Measurements from ENCODE around the gene ITGA5.

Gene ITGA5

GRCh38 chr12:54389134-54389508 lies 29.9 kb downstream of the ITGA5 start:
- H3K4me3 ChIP-seq (ENCODE audit: low read depth, low read length), result no peak overlapping the region
- no peak overlapping the region for H3K27ac ChIP-seq (ENCODE audit: low read depth, low read length)
- H3K79me2 ChIP-seq (ENCODE audit: control insufficient read depth, insufficient read depth, low read length, unreplicated experiment), result no peaks in the 10 kb centered on the region
- no peaks in the 10 kb centered on the region for H3K27me3 ChIP-seq (ENCODE audit: insufficient read depth, low read length)
- H2AFZ ChIP-seq (ENCODE audit: low read length, unreplicated experiment), result no peak overlapping the region
- H3K4me1 ChIP-seq (ENCODE audit: control insufficient read depth, insufficient read depth, low read length, unreplicated experiment), result peaks cover 24% of the 10 kb centered on the region
- no peaks in the 10 kb centered on the region for H3K36me3 ChIP-seq (ENCODE audit: insufficient read depth, low read length)

DNA sequence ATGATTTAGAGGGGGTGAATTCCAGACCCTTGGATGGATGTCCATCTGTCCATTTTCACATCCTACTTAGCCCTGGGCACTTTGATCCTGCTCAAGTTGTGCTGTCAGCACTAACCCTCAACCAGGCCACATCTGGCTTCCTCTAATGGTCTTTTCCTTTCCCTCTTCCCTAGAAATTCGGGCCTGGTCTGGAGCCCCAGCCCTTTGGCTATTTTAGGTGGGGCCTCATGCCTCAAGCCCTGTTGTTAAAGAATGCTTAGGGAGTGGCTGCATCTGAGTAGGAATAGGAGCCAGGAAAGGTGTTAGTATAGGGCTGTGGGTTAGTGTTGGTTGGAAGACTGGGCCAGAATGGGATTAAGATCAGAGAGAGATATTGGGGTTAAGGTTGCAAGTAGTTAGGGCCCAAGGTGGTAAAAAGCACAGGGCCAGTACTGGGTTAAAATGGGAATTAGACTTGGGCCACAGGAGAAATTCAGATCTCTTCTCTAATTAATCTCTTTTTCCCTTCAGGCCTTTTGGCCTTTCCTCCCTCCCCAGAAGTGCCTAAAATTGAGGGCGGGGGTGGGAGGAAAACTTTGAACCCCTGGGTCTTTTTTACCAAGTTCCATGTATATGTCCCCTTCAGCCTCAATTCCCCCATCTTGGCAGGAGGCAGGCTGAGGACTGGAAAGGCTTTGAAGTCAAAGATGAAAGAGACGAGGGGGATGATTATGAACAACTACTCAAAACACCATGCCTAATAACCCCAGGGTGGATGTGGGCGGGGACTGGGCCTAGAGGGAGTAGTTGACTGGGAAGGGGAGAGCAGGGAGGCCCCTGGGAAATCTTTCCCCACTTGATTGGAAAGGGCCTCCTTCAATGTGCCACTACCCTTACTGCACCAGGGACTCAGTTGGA lies 30.6 kb downstream of the ITGA5 start:
- Histone ChIP-seq H3K27me3 (ENCODE audit: insufficient read depth, low read length) (no peaks in the 10 kb centered on the region), H3K27ac (ENCODE audit: low read depth, low read length) (peak overlapping the region; percentile 23; the same call in 1 of the 2 replicates), H3K4me1 (ENCODE audit: control insufficient read depth, insufficient read depth, low read length, unreplicated experiment) (peaks cover 30% of the 10 kb centered on the region), H3K79me2 (ENCODE audit: control insufficient read depth, insufficient read depth, low read length, unreplicated experiment) (no peaks in the 10 kb centered on the region), H3K36me3 (ENCODE audit: insufficient read depth, low read length) (no peaks in the 10 kb centered on the region), H3K4me3 (ENCODE audit: low read depth, low read length) (no peak overlapping the region), H2AFZ (ENCODE audit: low read length, unreplicated experiment) (no peak overlapping the region)

- H3K4me3 ChIP-seq (ENCODE audit: low read depth, low read length), result no peak overlapping the region
- no peaks in the 10 kb centered on the region for H3K27me3 ChIP-seq (ENCODE audit: insufficient read depth, low read length)
- H3K27ac ChIP-seq (ENCODE audit: low read depth, low read length), result no peak overlapping the region; the same call in 1 of the 2 replicates
- no peak overlapping the region for H2AFZ ChIP-seq (ENCODE audit: low read length, unreplicated experiment)
- no peaks in the 10 kb centered on the region for H3K79me2 ChIP-seq (ENCODE audit: control insufficient read depth, insufficient read depth, low read length, unreplicated experiment)
- H3K36me3 ChIP-seq (ENCODE audit: insufficient read depth, low read length), result peaks cover 4% of the 10 kb centered on the region; the same call in 1 of the 2 replicates
- peaks cover 41% of the 10 kb centered on the region for H3K4me1 ChIP-seq (ENCODE audit: control insufficient read depth, insufficient read depth, low read length, unreplicated experiment)
Measured at GRCh38 chr12:54387114-54387467, 32.0 kb downstream of the ITGA5 start.

GRCh38 chr12:54386403-54387113 lies 32.5 kb downstream of the ITGA5 start:
- H3K27ac ChIP-seq (ENCODE audit: low read depth, low read length), result no peak overlapping the region
- peaks cover 4% of the 10 kb centered on the region; the same call in 1 of the 2 replicates for H3K36me3 ChIP-seq (ENCODE audit: insufficient read depth, low read length)
- no peaks in the 10 kb centered on the region for H3K79me2 ChIP-seq (ENCODE audit: control insufficient read depth, insufficient read depth, low read length, unreplicated experiment)
- H3K4me1 ChIP-seq (ENCODE audit: control insufficient read depth, insufficient read depth, low read length, unreplicated experiment), result peaks cover 44% of the 10 kb centered on the region
- H3K4me3 ChIP-seq (ENCODE audit: low read depth, low read length), result no peak overlapping the region
- no peak overlapping the region for H2AFZ ChIP-seq (ENCODE audit: low read length, unreplicated experiment)
- H3K27me3 ChIP-seq (ENCODE audit: insufficient read depth, low read length), result no peaks in the 10 kb centered on the region

- no peak overlapping the region for H3K4me3 ChIP-seq (ENCODE audit: low read depth, low read length)
- H3K36me3 ChIP-seq (ENCODE audit: insufficient read depth, low read length), result peaks cover 7% of the 10 kb centered on the region
- no peak overlapping the region for H2AFZ ChIP-seq (ENCODE audit: low read length, unreplicated experiment)
- H3K79me2 ChIP-seq (ENCODE audit: control insufficient read depth, insufficient read depth, low read length, unreplicated experiment), result no peaks in the 10 kb centered on the region
- H3K4me1 ChIP-seq (ENCODE audit: control insufficient read depth, insufficient read depth, low read length, unreplicated experiment), result peaks cover 48% of the 10 kb centered on the region
- 0 out of 2 replicates have a peak overlapping the region, but pooled peaks have one; percentile 1 for H3K27ac ChIP-seq (ENCODE audit: low read depth, low read length)
- no peaks in the 10 kb centered on the region for H3K27me3 ChIP-seq (ENCODE audit: insufficient read depth, low read length)
Measured at GRCh38 chr12:54385251-54385914, 33.7 kb downstream of the ITGA5 start.

GRCh38 chr12:54384591-54385041 lies 34.5 kb downstream of the ITGA5 start, which contains the start of gene ZNF385A:
Gene ZNF385A (minus strand): TSS chr12:54384733. CDS start chr12:54384514, 219 bp downstream.
- Histone ChIP-seq H3K4me1 (ENCODE audit: control insufficient read depth, insufficient read depth, low read length, unreplicated experiment) (peaks cover 48% of the 10 kb centered on the region), H3K27me3 (ENCODE audit: insufficient read depth, low read length) (no peaks in the 10 kb centered on the region), H3K4me3 (ENCODE audit: low read depth, low read length) (no peak within 1 kb of the TSS), H3K79me2 (ENCODE audit: control insufficient read depth, insufficient read depth, low read length, unreplicated experiment) (no peaks in the 10 kb centered on the region), H2AFZ (ENCODE audit: low read length, unreplicated experiment) (no peak within 1 kb of the TSS), H3K27ac (ENCODE audit: low read depth, low read length) (peak within 1 kb of the TSS; percentile 86), H3K36me3 (ENCODE audit: insufficient read depth, low read length) (peaks cover 7% of the 10 kb centered on the region)

DNA sequence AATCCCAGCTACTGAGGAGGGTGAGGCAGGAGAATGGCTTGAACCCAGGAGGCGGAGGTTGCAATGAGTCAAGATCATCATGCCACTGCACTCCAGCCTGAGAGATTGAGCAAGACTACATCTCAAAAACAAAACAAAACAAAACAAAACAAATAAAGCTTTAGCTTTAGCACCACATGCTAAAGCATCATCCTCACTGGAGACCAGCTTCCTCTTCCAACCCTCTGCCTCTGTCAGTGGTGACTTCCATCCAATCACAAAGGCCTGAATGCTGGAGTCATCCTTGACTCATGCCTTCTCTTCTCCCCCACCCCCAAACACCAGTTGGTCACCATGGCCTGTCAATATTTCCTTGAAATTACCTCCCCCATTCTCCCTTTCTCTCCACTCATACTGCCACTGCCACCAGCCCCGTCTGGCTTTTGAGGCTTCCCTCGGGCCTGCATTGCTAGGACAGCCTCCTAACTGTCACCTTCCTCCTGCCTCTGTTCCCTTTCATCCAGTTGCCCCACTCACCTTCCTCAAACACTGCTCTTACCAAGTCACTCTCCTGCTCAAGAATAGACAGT lies 35.9 kb downstream of the ITGA5 start:
- Histone ChIP-seq H3K4me3 (ENCODE audit: low read depth, low read length) (no peak overlapping the region), H3K79me2 (ENCODE audit: control insufficient read depth, insufficient read depth, low read length, unreplicated experiment) (no peaks in the 10 kb centered on the region), H2AFZ (ENCODE audit: low read length, unreplicated experiment) (no peak overlapping the region), H3K36me3 (ENCODE audit: insufficient read depth, low read length) (peaks cover 7% of the 10 kb centered on the region), H3K27me3 (ENCODE audit: insufficient read depth, low read length) (no peaks in the 10 kb centered on the region), H3K4me1 (ENCODE audit: control insufficient read depth, insufficient read depth, low read length, unreplicated experiment) (peaks cover 53% of the 10 kb centered on the region), H3K27ac (ENCODE audit: low read depth, low read length) (peak overlapping the region; percentile 94)

GRCh38 chr12:54381136-54381535 lies 37.9 kb downstream of the ITGA5 start:
- H3K27ac ChIP-seq (ENCODE audit: low read depth, low read length), result peak overlapping the region; percentile 67; the same call in 1 of the 2 replicates
- H3K4me3 ChIP-seq (ENCODE audit: low read depth, low read length), result no peak overlapping the region
- no peaks in the 10 kb centered on the region for H3K79me2 ChIP-seq (ENCODE audit: control insufficient read depth, insufficient read depth, low read length, unreplicated experiment)
- H2AFZ ChIP-seq (ENCODE audit: low read length, unreplicated experiment), result no peak overlapping the region
- H3K27me3 ChIP-seq (ENCODE audit: insufficient read depth, low read length), result no peaks in the 10 kb centered on the region
- H3K4me1 ChIP-seq (ENCODE audit: control insufficient read depth, insufficient read depth, low read length, unreplicated experiment), result peaks cover 45% of the 10 kb centered on the region
- H3K36me3 ChIP-seq (ENCODE audit: insufficient read depth, low read length), result peaks cover 7% of the 10 kb centered on the region

DNA sequence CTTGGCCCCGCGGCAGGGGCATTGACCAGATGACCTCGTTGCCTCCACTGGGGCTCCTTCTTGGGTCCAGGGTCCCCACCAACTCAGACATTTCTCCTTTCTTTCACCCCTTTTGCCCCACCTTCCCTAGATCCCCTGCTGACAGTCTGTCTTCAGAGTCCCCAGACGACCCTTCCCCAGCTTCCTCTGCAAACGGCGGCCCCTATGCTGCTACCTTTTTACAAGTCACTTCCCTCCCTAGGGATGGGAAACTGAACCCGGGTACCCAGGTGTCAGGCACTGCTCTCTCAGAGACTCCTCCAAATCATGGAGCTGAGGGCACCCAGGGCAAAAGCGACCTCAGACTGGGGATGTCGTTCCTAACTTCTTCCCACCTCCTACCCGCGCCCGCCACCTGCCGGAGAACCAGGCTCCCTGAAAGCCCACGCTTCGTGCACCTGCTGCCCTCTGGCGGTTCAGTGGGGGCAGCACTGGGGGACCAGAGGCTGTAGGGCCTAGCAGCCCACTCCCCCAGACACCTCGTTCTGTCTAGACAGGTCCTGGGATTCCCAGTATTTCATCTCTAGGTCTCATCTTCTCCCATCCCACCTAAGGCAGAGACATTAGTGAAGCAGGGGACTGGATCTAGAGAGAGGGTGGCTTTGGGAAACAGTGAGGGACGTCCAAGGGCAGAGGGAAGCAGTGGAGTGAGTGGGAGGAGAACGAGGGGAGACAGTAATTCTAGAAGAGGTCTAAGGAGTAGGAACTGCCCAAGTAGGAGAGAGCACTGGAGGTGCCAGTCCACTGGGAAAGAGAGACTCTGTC lies 39.5 kb downstream of the ITGA5 start:
- Histone ChIP-seq H3K27ac (ENCODE audit: low read depth, low read length) (no peak overlapping the region), H3K4me3 (ENCODE audit: low read depth, low read length) (peak overlapping the region; percentile 55), H3K36me3 (ENCODE audit: insufficient read depth, low read length) (peaks cover 7% of the 10 kb centered on the region), H2AFZ (ENCODE audit: low read length, unreplicated experiment) (no peak overlapping the region), H3K4me1 (ENCODE audit: control insufficient read depth, insufficient read depth, low read length, unreplicated experiment) (peaks cover 43% of the 10 kb centered on the region), H3K79me2 (ENCODE audit: control insufficient read depth, insufficient read depth, low read length, unreplicated experiment) (no peaks in the 10 kb centered on the region), H3K27me3 (ENCODE audit: insufficient read depth, low read length) (no peaks in the 10 kb centered on the region)
